Measurements from ENCODE around the gene DMPK.

Gene DMPK

DNA sequence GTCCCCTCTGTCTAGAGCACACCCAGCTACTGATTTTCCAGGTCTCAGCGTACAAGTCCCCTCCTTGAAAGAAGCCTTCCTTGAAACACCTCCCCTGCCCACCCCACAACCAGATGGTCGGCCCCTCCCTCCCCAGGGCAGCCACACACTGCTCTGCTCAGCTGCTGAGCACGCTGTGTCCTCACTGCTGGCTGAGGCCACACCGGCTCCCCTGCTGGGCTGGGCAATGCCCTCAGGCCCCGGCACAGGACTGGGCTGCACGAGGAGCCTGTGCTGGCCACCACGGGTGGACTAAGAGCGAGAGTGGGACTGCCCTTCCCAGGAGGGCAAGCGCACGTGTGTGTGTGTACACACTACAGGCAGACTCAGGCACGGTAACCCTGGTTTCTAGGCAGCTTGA is 44.6 kb upstream of the DMPK start:
- H3K4me1 ChIP-seq (ENCODE audit: low read depth, poor library complexity, severe bottlenecking) = peaks cover 48% of the 10 kb centered on the region
- H4K20me1 ChIP-seq (ENCODE audit: insufficient read depth) = no peaks in the 10 kb centered on the region
- H3K27me3 ChIP-seq (ENCODE audit: insufficient read depth, low read depth) = no peaks in the 10 kb centered on the region
- no peak overlapping the region for H3K9ac ChIP-seq
- H3K79me2 ChIP-seq (ENCODE audit: insufficient read depth, low read depth) = no peaks in the 10 kb centered on the region
- no peak overlapping the region; the same call in 1 of the 2 replicates for H3K27ac ChIP-seq
- no peak overlapping the region for H2AFZ ChIP-seq (ENCODE audit: low read depth)
- H3K36me3 ChIP-seq (ENCODE audit: insufficient read depth) = 0 out of 2 replicates have a peak, but pooled peaks cover under 1% of the 10 kb centered on the region
- no peak overlapping the region for H3K4me3 ChIP-seq (IDR thresholded peaks at IDR 0.05; ENCODE audit: insufficient read depth, low read depth, low read length)
- TF ChIP-seq, protein P1, sequence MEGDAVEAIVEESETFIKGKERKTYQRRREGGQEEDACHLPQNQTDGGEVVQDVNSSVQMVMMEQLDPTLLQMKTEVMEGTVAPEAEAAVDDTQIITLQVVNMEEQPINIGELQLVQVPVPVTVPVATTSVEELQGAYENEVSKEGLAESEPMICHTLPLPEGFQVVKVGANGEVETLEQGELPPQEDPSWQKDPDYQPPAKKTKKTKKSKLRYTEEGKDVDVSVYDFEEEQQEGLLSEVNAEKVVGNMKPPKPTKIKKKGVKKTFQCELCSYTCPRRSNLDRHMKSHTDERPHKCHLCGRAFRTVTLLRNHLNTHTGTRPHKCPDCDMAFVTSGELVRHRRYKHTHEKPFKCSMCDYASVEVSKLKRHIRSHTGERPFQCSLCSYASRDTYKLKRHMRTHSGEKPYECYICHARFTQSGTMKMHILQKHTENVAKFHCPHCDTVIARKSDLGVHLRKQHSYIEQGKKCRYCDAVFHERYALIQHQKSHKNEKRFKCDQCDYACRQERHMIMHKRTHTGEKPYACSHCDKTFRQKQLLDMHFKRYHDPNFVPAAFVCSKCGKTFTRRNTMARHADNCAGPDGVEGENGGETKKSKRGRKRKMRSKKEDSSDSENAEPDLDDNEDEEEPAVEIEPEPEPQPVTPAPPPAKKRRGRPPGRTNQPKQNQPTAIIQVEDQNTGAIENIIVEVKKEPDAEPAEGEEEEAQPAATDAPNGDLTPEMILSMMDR (conservative IDR thresholded peaks at IDR 0.05; ENCODE audit: low read depth, low read length) = no peak
- H3K4me2 ChIP-seq = no peak overlapping the region; the same call in 1 of the 2 replicates

DNA sequence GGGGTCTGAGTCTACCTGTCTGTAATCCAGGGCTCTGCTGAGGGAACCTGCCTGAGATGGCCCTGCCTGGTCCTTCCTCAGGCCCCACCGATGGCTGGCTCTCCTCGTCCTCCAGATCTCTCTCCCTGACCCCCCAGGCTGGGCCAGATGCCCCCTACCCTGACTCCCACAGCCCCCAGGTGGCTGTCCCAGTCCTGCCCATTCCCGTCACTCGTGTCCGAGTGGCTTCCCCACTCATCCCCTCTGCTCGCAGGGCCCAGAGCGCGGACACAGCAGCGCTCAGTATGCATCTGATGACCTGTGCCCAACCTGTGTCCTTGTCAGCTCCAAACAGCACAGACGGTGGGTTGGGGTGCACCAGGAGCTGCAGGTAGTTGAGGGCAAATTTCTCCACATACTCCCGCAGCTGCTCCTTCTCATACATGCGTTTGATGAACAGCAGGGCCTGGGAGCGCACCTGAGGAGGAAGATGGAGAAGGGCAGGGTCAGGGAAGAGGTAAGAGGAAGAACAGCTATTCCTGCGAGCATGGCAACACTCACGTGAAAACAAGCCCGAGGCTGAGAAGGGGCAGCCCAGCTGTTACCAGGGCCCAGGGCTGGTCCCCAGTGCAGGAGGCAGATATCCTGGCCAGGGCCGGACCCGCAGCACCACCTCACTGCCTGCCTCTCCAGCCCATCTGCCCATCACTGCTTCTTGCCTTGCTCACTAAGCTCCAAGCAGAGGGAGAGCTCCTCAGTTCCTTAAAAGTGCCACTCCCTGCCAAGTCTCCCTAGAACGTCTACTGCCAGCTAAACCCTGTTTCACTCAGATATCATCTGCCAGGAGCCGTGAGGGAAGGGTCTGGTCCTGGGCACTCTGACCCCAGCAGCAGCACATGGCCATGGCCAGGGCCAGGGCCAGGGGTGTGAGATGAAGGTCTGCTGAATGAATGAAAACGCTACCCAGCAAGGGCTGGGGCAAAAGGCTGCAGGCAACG is 43.9 kb upstream of the DMPK start:
- no peak overlapping the region for H3K27ac ChIP-seq
- no peak overlapping the region for H3K9ac ChIP-seq
- TF ChIP-seq, protein P1 (conservative IDR thresholded peaks at IDR 0.05; ENCODE audit: low read depth, low read length) = no peak
- no peaks in the 10 kb centered on the region for H3K27me3 ChIP-seq (ENCODE audit: insufficient read depth, low read depth)
- H3K4me1 ChIP-seq (ENCODE audit: low read depth, poor library complexity, severe bottlenecking) = peaks cover 48% of the 10 kb centered on the region
- H3K4me2 ChIP-seq = no peak overlapping the region
- no peaks in the 10 kb centered on the region for H3K36me3 ChIP-seq (ENCODE audit: insufficient read depth)
- H4K20me1 ChIP-seq (ENCODE audit: insufficient read depth) = no peaks in the 10 kb centered on the region
- H3K4me3 ChIP-seq (IDR thresholded peaks at IDR 0.05; ENCODE audit: insufficient read depth, low read depth, low read length) = no peak overlapping the region
- H3K79me2 ChIP-seq (ENCODE audit: insufficient read depth, low read depth) = no peaks in the 10 kb centered on the region
- no peak overlapping the region for H2AFZ ChIP-seq (ENCODE audit: low read depth)

DNA sequence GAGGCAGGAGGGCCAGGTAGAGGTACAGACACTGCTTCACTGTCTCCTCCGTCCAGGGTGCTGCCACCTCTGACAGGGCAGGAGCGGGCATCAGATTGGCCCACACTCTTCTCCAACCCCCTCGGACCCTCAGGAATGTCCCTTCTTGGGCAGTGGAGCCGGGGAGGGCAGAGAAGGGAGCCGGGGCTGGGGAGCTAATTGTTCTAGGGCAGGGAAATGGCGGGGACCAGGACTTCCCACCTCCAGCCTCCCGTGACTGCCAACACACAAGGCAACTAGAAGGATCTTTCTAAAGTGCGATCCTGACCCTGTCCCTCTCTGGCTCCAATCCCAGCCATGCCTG is 42.9 kb upstream of the DMPK start:
- H3K4me2 ChIP-seq = peak overlapping the region; percentile 14; the same call in 1 of the 2 replicates
- H3K27ac ChIP-seq = no peak overlapping the region
- H3K4me3 ChIP-seq (IDR thresholded peaks at IDR 0.05; ENCODE audit: insufficient read depth, low read depth, low read length) = no peak overlapping the region
- TF ChIP-seq, protein P1 (conservative IDR thresholded peaks at IDR 0.05; ENCODE audit: low read depth, low read length) = no peak
- no peaks in the 10 kb centered on the region for H3K79me2 ChIP-seq (ENCODE audit: insufficient read depth, low read depth)
- H3K36me3 ChIP-seq (ENCODE audit: insufficient read depth) = no peaks in the 10 kb centered on the region
- no peak overlapping the region for H2AFZ ChIP-seq (ENCODE audit: low read depth)
- H3K4me1 ChIP-seq (ENCODE audit: low read depth, poor library complexity, severe bottlenecking) = peaks cover 48% of the 10 kb centered on the region
- H3K9ac ChIP-seq = no peak overlapping the region
- no peaks in the 10 kb centered on the region for H3K27me3 ChIP-seq (ENCODE audit: insufficient read depth, low read depth)
- H4K20me1 ChIP-seq (ENCODE audit: insufficient read depth) = no peaks in the 10 kb centered on the region

DNA sequence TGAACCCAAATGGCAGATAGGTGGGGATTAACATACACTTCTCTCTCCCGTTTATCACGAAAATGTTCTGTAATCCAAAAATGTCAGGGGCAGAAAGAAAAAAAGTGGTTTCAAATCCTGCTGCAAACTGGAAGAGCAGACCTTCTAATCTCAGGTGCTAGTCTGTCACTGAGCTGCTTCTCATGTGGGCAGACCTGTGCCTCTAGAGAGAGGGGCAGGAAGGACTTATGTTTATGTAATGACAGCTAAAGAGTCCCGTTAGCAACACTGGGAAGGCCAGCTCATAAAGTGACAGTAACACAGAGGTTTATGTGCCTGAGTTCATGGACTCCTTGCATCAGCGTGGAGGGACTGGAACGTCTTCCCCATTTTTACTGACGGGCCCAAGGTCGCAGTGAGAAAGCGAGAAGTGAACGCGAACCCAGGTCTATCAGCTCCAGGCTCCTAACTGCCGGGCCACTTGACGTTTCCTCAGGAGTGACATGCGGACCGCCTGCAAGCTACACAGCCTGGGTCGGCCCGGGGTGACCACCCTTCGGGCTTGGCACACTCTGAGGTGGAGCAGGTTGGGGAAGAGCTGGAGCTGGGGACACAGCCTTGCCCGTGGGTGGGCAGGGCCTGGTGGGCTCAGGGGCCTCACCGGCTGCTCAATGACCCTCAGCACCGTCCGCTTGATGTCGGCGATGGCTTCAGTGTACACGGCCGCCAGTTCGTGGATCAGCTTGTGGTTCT is 42.4 kb upstream of the DMPK start:
- TF ChIP-seq, protein P1 (conservative IDR thresholded peaks at IDR 0.05; ENCODE audit: low read depth, low read length) = no peak
- H3K27me3 ChIP-seq (ENCODE audit: insufficient read depth, low read depth) = no peaks in the 10 kb centered on the region
- no peaks in the 10 kb centered on the region for H3K36me3 ChIP-seq (ENCODE audit: insufficient read depth)
- H3K79me2 ChIP-seq (ENCODE audit: insufficient read depth, low read depth) = no peaks in the 10 kb centered on the region
- peak overlapping the region; percentile 30; the same call in 1 of the 2 replicates for H3K27ac ChIP-seq
- no peaks in the 10 kb centered on the region for H4K20me1 ChIP-seq (ENCODE audit: insufficient read depth)
- H3K4me3 ChIP-seq (IDR thresholded peaks at IDR 0.05; ENCODE audit: insufficient read depth, low read depth, low read length) = no peak overlapping the region
- peak overlapping the region; percentile 14; the same call in 1 of the 2 replicates for H3K4me2 ChIP-seq
- no peak overlapping the region for H2AFZ ChIP-seq (ENCODE audit: low read depth)
- peaks cover 48% of the 10 kb centered on the region for H3K4me1 ChIP-seq (ENCODE audit: low read depth, poor library complexity, severe bottlenecking)
- no peak overlapping the region for H3K9ac ChIP-seq

All from KMS-11 (cell line).